GM19025 (cell line): ENCODE data around the gene ESPN.

Experiments
- ATAC-seq: cut with Tn5 transposase; IDR thresholded peaks from one replicate; pipeline ENCODE4 v1.9.1; 2021; ENCODE audit warnings: mild to moderate bottlenecking, low read depth, moderate library complexity; ENCODE audit not compliant: unreplicated experiment

ESPN gene

DNA sequence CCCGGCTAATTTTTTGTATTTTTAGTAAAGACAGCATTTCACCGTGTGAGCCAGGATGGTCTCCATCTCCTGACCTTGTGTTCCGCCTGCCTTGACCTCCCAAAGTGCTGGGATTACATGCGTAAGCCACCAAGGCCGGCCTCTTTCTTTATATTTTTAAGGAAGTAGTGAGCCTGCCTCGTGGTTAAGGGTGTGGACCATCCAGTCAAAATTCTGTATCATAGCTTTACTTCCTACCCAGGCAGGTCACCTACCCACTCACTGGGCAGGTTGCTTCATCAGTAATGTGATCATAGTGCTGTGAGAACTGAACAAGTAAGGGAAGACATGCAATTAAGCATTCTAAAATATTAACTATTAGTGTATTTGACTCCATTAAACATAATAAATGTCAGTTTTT, 22.9 kb upstream of the ESPN start:
- ATAC-seq = no peak

DNA sequence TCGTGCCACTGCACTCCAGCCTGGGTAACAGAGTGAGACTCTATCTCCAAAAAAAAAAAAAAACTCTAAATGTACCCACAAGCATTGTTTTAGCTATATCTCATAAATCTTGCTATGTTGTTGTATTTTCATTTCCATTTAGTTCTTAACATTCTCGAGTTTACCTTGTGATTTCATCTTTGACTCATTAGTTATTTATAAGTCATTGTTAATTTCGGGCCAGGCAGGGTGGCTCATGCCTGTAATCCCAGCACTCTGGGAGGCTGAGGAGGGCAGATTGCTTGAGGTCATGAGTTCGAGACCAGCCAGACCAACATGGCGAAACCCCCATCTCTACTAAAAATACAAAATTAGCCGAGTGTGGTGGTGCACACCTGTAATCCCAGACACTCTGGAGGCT, 16.6 kb upstream of the ESPN start:
- ATAC-seq = no peak

DNA sequence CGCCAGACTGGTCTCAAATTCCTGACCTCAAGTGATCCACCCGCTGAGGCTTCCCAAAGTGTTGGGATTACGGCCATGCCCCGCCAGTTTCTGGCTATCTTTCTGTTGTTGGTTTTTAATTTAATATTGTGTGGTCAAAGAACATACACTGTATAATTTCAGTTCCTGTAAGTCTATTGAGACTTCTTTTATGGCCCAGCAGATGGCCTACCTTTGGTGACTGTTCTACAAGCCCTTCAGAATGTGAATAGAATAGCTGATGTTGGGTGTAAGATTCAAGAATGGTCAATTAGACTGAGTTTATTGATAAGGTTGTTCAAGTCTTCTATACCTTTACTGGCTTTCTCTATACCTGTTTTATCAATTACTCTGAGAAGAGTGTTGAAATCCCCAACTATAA, 15.5 kb upstream of the ESPN start:
- ATAC-seq = no peak

DNA sequence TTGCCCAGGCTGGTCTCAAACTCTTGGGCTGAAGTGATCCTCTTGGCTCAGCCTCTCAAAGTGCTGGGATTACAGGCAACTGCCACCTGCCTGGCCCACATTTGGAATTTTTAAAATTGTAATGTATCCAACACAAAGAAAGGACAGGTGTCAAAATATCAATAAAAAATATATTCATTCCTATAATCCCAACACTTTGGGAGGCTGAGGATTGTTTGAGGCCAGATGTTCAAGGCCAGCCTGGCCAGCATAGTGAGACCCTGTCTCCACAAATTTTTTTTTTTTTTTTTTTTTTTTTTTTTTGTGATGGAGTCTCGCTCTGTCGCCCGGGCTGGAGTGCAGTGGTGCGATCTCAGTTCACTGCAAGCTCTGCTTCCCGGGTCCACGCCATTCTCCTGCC, 14.8 kb upstream of the ESPN start:
- ATAC-seq = no peak

DNA sequence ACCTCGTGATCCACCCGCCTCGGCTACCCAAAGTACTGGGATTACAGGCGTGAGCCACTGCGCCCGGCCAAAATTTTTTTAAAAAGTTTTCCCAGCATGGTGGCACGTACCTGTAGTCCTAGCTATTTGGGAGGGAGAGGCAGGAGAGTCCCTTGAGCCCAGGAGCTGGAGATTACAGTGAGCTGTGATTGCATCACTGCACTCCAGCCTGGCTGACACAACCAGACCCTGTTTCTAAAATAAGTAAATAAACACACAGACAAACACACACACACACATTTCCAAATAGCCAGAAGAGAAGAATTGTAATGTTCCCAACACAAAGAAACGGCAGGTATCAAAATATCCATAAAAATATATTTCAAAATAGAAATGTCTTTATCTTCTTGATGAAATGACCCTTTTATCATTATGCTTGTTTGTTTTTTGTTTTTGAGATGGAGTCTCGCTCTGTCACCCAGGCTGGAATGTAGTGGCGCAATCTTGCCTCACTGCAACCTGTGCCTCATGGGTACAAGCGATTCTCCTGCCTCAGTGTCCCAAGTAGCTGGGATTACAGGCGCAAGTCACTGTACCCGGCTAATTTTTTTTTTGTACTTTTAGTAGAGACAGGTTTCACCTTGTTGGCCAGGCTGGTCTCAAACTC, 14.2 kb upstream of the ESPN start:
- ATAC-seq = no peak

DNA sequence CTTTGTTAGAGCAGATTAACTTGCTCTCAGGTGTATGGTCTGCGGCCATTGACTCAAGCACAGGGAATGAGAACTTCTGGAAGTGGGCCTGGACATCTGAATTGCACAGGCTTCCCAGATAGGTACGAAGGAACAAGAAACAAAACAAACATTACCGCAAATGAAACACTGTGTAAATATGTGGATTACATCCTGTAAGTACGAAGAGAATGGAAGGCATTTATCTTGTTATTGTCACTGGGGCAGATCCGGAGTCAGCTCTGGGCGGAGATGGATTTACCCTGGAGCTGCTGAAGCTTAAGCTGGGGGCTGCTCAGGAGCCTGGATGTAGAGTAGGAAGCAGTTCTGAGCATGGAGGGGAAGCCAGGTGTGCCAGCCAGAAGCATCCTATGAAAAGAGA, 11.7 kb upstream of the ESPN start:
- ATAC-seq = no peak

DNA sequence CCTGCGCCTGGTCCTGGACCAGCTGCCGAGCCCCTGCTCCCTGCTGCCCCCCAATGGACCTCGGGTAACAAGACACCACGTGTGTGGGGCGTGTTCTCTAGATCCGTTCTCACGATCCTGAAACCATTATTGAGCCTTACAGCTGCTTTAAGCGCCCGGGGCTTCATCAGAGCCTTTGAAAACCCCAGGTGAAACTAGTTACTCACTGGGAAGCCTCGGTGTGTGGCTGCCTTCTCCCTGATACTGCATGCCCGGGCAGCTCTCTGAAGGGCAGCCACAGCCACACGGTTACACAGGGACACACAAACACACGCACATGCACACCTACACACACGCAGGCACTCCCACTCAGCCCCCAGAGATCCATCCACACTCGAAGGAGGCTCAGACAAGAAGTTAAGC, 10.1 kb upstream of the ESPN start:
- no peak for ATAC-seq

DNA sequence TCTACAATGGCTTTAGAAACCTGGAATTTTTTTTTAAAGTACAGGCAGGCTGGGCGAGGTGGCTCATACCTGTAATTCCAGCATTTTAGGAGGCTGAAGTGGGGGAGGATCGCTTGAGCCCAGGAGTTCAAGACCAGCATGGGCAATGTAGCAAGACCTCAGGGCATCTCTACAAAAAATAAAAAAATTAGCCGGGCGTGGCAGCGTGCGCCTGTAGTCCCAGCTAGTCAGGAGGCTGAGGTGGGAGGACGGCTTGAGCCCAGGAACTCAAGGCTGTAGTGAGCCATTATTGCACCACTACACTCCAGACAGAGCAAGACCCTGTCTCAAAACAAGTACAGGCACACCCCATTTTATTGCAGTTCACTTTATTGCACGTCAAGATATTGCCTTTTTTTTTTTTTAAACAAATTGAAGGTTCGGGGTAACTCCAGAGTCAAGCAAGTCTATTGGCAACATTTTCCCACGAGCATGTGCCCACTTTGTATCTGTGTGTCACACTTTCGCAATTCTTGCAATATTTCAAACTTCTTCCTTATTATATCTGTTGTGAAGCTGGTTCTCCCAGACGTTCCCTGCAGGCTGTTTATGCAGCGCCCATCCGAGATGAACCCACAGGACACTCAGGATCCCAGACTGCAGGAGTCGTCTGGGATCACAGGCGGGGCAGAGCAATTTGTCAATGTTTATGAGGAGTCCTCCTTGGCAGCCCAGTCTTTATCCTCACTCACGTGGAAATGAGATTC, 9.5 kb upstream of the ESPN start:
- ATAC-seq = no peak

DNA sequence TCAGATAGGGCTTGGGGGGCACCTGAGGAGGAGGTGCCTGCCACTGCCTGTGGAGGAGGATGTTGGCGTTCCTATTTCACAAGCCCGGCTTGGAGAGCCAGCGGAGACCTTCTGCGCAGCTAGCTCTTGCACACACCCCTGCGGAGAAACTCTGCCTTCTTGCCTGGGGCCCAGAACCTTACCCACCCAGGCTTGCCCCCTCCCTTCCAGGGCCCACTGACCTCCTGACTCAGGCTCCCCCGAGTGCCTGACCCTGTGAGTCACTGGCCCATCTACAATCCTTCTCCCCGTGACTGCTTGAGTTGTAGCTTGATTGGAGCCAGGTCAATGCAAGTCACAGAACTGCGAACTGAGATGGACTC, 8.3 kb upstream of the ESPN start:
- no peak for ATAC-seq

DNA sequence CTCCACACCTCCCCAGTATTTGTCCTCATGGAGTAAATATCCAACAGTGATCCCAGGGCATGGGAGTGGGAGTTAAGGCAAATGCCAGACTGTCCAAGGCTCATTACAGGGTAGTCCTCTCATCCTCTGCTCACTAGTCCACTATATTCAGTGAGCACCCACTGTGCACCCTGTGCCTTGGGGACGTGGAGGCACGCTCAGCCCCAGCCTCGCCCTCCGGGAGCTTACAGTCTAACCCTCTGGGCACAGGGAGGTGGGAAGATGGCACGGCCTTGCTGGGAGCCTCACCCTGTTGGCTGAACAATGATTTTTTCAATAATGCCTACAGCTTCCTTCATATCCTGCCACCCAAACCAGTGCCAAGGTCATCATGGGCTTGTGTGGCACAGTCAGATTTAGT, 7.7 kb upstream of the ESPN start:
- no peak for ATAC-seq

DNA sequence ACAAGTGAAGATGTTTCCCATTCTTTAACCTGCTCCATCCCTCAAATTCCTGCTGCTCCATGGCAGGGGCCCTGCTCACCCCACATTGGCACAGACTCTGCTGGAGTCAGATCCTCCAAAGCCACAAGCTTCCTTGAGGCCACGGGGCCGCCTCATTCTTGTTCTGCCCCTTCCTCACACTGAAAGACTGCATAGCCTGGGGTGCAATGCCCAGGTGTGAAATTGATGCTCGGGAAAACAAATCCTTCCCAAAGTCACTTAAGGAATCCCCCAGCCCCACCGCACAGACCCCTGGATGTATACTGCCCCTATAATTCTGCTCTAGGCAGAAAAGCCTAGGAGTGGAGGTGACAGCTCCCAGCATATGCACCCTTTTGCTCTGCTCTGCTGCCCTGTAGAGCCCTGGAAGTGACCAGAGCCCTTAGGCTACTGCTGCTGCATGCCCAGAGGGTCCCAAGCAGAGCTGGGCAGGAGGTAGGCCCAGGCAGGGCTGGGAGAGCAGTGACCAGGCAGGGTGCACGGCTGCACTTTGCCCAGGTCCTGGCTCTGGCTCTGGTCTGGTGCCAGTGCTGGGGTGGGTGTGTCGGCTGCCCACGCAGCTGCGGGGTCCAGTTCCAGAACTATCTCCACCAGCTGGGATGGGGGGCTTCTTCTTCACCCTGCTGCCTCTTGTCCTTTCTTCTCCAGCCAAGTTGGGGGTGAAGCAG, 6.5 kb upstream of the ESPN start:
- no peak for ATAC-seq

DNA sequence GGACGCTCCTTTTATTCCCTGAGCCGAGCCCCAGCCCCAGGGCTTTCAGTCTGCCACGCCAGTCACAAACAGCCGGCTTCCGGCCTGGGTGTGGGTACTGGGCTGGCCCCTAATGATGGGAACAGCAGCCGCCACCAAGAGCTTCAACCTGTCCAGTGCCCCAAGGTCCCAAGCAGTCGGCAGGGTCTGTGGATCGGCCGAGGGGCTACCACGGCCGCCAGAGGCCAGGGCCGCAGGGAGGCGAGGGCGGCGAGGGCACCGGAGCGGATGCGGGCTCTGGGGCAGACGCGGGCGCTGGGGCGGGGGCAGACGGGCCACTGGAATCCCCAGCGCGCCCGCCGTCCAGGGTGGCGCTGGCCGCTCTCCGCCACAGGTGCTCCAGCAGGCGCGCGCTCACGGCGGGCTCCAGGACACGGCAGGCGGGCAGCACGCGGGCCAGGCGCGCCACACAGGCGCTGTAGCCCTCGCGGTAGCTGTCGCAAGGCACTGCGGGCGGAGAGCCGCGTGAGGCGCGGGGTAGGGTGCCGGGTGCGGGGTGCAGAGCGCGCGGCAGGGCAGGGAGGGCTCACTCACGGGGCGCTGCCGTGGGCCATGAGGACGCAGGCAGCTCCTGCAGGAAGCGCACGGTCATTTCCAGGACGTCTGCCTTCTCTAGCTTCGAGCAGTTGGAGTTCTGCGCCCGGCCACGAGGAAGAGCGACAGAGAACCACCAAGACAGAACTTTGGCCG, 5.7 kb upstream of the ESPN start:
- no peak for ATAC-seq

DNA sequence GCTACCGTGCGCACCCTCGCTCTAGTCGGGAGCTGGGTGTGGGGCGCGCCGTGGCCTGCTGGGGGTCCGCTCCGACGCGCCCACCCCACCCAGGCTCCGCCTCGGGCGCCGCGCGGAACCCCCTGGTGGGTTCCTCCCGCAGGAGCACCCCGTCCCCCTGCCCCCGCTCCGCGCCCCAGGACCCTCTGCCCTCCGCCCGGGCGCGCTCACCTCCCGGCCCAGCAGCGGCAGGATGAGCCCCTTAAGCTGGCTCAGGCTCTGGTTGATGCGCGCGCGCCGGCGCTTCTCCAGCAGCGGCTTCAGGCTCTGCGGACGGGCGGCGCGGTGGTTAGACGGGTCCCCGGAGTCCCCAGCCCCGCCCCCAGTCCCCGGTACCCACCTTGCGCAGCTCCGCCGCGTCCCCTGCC, 5.2 kb upstream of the ESPN start:
- ATAC-seq = no peak

DNA sequence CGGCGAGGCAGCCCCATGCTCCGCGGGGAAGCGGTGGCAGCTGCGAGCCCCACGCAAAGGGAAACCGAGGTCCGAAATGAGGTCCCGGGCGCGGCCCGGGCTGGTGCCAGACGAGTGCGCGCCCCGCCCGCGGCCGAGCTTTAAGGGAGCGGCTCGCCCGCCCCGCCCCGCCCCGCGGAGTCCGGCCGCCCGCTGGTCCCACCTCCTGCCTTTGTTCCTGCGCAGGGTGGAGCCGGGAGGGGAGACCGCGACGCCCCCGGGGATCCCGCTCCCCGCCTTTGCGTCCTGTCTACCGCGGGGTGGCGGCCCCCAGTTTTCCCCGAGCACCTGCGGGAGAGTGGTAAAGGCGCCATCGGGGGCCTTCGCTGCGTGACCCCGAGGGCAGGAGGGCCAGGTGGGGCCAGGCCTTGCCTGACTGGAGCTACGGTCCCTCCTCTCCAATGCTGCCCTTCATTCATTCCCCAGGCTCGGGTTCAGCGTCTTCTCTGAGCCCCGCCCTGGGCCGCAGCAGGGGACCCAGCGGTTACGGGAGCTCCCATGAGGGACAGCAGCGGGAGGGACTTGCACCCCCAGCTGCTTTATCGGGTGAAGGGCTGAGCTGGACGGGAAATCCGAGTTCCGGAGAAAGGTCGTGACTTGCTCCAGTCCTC, 4.6 kb upstream of the ESPN start, which contains the start of gene HES2:
Gene HES2, minus strand, starts transcription at position 116 of the 650 bp plus-strand sequence. Its CDS starts 99 bp downstream, at position 17.
- ATAC-seq = no peak

DNA sequence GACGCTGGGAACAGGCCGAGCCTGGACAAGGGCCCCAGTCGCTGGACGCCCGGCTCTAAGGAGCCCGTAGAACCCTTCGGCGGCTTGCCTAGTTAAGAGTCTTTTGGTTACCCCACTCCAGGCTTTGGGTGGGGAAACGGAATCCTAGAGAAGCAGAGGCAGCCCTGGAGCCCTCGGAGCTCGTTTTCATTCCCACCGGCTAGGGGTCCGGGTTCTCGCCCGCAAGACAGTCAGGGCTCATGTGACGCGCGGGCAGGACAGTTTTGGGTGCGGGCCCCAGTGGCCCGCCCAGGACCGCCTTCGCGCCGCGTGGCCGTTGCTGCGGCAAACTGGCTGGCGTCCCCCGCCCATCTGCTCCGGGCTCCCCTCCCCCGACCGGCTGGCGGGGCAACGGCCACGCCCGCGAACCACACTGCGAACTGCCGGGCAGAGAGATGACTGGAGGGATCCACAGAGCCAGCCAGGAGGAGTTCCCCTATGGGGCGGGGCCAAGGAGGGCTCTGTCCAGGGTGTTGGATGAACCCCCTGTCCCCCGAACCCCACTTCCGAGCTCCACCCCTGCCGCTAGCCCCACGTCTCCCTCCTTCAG, 4.0 kb upstream of the ESPN start:
- no peak for ATAC-seq

DNA sequence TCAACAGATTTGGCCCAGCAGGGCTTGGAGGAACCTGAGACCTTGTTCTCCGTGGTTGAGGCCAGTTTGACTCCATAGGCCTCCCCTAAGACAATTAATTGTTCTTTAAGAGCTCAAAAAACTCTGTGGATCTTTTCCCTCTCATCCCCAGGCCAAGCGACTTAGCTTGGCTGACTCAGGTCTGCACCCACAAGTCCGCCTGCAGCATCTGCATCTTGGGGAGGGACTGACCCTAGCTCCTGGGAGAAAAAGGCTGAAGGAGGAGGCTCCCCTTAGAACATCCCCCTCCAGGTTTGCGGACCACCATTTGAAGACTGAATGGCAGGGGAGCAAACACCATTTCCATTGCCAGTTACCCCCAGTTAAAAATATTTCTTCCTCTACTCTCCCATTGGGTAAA, 3.3 kb upstream of the ESPN start:
- ATAC-seq = no peak

DNA sequence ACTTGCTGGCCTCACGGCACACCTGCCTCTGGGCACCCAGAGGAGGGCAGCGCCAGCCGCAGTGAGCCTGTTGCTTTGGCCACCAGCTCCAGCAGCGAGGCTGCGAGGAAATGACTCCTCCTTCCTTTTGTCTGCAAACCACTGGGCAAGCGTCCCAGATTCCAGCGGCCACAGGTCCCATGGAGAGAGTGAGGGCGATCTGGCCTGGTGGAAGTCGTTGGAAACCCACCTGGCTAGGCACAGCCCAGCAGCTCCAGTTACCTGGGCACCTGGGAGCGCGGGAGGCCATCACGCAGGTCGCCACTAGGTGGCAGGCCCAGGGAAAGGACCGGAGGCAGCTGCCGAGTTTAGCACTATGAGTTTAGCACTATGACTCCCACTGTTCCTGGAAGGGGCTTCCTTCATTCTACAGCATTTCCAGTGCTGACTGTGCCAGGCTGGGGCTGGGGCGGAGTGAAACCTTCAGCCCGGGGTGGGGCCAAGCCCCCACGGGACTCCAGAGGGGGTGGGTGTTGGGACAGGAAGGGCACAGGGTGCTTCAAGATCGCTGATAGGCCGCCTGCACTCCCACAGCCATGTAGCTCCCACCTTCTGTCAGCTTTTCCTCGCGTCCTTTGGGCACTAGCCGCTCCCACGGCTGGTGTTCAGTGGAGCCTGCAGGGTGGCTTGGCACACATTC, 1.1 kb upstream of the ESPN start:
- ATAC-seq = no peak

DNA sequence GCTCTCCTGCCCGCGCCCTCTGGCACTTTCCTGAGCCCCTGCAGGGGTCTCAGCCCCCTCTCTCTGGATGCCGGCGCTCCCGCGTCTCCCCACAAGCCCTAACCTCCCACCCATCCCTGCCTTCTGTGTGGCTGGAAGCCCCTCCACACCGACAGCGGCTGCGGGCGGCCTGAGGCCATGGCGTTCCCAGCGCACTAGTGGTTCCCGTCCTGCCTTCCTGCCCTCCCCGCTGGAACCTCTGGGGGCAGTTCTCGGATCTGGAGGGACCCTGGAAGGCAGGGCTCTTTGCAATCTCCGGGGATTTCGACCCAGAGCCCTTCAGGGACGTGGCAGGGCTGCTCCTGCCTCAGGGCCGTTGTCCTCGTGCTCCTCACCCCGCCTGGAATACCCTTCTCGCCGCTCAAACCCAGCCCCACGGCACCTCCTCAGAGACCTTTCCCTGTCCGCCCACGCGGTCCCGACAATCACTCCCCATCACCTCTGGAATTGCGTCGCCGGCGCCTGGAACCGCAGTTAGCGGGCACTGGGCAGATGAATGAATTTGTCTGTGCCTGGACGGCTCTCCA, 493 bp upstream of the ESPN start:
- ATAC-seq = no peak

DNA sequence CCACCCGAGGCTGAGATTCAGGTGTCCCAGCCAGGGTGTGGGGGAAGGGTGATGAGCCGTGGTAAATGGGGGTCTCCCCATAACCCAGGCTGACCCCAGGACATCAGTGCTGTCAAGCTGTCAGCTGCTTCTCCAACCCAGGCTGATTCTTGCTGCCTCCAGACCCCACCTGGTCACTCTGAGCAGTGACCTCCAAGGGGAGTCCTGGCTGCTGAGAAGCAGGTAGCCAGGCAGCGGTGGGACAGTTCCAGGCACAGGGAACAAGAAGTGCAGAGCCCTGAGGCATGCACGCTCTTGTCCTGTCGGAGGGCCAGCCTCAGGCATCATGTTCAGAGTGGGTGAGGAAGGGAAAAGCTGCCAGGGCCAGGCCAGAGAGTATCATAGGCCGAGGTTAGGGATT, 1.1 kb downstream of the ESPN start:
- ATAC-seq = no peak
